GM04503 (cell line): ENCODE results near the gene INPP4A.

Experiments
- DNase-seq: peaks from one replicate; pipeline ENCODE4 v3.0.0-alpha.2; 2012; ENCODE audit warnings: low read depth

Gene INPP4A

GRCh38 chr2:98460573-98461497 is 16.2 kb downstream of the INPP4A start:
- DNase-seq = no peak

- DNase-seq = no peak
Measured at GRCh38 chr2:98461498-98462049, 16.9 kb downstream of the INPP4A start.

GRCh38 chr2:98463081-98463481 is 18.4 kb downstream of the INPP4A start:
- DNase-seq = no peak

GRCh38 chr2:98463551-98463971 is 18.9 kb downstream of the INPP4A start:
- no peak for DNase-seq

- DNase-seq = no peak
Measured at GRCh38 chr2:98463988-98464771, 19.5 kb downstream of the INPP4A start.

GRCh38 chr2:98464772-98465310 is 20.2 kb downstream of the INPP4A start:
- no peak for DNase-seq

- no peak for DNase-seq
Measured at GRCh38 chr2:98465456-98466226, 21.0 kb downstream of the INPP4A start.

GRCh38 chr2:98467082-98467536 is 22.5 kb downstream of the INPP4A start:
- DNase-seq = no peak

- DNase-seq = no peak
Measured at GRCh38 chr2:98467652-98468051, 23.0 kb downstream of the INPP4A start.

GRCh38 chr2:98468621-98469236 is 24.1 kb downstream of the INPP4A start:
- no peak for DNase-seq

- DNase-seq = no peak
Measured at GRCh38 chr2:98469862-98470544, 25.3 kb downstream of the INPP4A start.

GRCh38 chr2:98470851-98471255 is 26.2 kb downstream of the INPP4A start:
- no peak for DNase-seq

- DNase-seq = no peak
Measured at GRCh38 chr2:98471402-98472131, 26.9 kb downstream of the INPP4A start.

- no peak for DNase-seq
Measured at GRCh38 chr2:98472132-98472650, 27.5 kb downstream of the INPP4A start.

- DNase-seq = no peak
Measured at GRCh38 chr2:98472961-98473746, 28.5 kb downstream of the INPP4A start.

GRCh38 chr2:98473995-98474780 is 29.5 kb downstream of the INPP4A start:
- no peak for DNase-seq

GRCh38 chr2:98474979-98475632 is 30.4 kb downstream of the INPP4A start:
- DNase-seq = no peak
